NK-92 treated with Interleukin-12 subunit alpha and Interleukin-12 subunit beta, amount 100 ng/mL, for 24 hours (cell line): Measurements from ENCODE around the gene CCDC148.
"Not testable (repeated sequence)": the region's sequence is repeated elsewhere in the genome, so short reads cannot be mapped to it uniquely, and the experiment has no call there.

Source experiments
- DNase-seq: peaks from one replicate; lab custom pipeline; 2025; lab: John Stamatoyannopoulos, UW

Gene CCDC148

GRCh38 chr2:158357122-158357521 is 99.4 kb downstream of the CCDC148 start:
- no peak for DNase-seq

- DNase-seq, result not testable (repeated sequence)
These were observed 105.1 kb downstream of the CCDC148 start for GRCh38 chr2:158351466-158351816.

DNA sequence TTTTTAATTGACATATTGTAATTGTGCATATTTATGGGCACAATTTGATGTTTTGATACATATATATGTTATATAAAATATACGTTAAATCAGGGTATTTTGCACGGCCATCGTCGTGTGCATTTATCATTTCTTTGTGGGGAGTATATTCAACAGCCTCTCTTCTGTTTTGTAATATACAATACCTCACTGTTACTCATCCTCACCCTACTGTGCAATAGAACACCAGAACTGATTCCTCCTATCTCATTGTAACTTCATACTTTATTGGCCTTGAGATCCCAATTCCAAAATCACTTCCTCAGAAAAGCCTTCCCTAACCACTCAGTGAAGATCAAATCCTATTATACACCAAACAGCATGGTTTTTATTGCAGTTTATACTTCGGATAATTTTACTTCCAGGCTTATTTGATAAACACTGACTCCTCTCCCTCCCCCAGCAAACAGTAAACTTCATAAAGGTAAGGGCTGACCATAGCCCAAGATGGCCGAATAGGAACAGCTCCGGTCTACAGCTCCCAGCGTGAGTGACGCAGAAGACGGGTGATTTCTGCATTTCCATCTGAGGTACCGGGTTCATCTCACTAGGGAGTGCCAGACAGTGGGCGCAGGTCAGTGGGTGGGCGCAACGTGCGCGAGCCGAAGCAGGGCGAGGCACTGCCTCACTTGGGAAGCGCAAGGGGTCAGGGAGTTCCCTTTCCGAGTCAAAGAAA is 105.6 kb downstream of the CCDC148 start:
- DNase-seq, result not testable (repeated sequence)

GRCh38 chr2:158346032-158346431 is 110.5 kb downstream of the CCDC148 start:
- DNase-seq, result no peak

DNA sequence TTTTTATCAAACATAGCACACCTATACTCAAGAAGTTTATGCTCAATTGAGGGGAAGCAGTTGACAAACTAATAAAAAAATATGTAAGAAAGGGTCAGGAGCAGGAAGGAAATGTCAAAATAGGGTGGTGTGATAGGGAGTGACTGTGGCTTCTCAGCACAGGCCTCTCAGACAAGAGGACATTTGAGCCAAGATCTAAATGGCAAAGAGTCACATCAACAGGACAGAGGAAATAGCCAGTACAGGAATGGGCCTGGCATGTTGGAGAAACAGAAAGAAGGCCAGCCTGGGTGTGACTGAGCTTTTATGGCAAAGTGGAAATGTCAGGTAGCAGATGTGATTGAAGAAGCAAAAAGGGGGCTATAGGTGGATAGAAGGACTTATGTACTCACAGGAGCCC is 117.0 kb downstream of the CCDC148 start:
- DNase-seq, result no peak

DNA sequence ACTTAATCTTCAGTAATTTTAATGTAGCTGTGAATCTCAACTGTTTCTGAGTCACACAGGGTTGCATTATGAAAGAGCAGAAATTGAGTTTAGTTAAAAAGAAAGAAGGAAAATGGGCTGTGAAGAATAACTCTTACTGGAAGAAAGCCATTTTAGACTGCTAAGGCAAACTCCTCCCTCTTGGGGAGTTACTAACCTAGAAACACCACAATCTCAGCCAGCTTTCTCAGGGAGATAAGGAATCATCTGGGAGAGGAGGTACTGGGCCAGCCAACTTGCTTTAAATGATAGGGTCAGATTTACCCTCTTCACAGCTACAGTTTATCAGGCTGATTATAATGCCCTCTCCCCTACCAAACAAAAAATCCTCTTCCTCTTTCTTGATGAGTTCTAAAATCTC is 119.5 kb downstream of the CCDC148 start:
- DNase-seq, result no peak

DNA sequence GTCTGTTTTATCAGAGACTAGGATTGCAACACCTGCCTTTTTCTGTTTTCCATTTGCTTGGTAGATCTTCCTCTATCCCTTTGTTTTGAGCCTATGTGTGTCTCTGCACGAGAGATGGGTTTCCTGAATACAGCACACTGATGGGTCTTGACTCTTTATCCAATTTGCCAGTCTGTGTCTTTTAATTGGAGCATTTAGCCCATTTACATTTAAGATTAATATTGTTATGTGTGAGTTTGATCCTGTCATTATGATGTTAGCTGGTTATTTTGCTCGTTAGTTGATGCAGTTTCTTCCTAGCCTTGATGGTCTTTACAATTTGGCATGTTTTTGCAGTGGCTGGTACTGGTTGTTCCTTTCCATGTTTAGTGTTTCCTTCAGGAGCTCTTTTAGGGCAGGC is 124.8 kb downstream of the CCDC148 start:
- DNase-seq, result not testable (repeated sequence)

- no peak for DNase-seq
These were observed 130.7 kb downstream of the CCDC148 start for GRCh38 chr2:158325782-158326340.

GRCh38 chr2:158325031-158325781 is 131.3 kb downstream of the CCDC148 start:
- no peak for DNase-seq

- DNase-seq, result no peak
These were observed 133.2 kb downstream of the CCDC148 start for GRCh38 chr2:158323381-158323780.

DNA sequence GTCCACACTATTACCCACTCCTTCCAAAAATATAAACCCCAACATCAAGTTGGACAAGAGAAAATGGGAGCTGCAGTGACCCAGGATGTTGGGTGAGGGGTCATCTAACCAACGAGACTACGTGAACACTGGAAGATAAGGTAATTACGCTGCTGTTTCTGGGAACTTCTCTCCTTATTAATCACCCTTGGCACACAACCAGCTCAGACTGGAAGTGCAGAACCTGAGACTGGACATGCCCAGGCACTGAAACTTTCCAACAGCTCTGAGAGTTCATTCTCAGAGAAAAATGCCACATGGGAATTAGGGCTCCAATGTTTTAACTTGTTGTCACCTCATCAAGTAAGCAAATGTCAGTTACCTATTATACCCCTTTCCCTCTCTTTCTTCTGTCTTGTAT is 135.3 kb downstream of the CCDC148 start:
- DNase-seq, result no peak

DNA sequence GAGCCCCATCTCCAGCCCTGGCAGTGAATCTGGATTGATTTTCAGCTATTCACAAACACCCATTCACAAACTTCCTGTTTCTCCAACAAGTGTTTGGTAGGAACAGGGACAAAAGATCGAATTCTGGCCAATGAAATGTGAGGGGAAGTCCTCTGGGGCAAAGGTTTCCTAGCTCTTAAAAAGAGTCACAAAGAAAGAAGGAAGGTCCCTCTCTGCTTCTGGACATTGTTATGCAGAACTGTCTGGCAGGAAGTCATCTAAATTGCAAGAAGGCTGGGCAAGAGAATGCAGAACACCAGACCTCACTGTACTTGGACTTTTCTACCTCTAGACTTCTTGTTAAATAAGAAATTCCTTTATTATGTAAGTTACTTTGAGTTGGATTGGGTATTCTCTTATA is 137.3 kb downstream of the CCDC148 start:
- no peak for DNase-seq

GRCh38 chr2:158317642-158318041 is 138.9 kb downstream of the CCDC148 start:
- no peak for DNase-seq

DNA sequence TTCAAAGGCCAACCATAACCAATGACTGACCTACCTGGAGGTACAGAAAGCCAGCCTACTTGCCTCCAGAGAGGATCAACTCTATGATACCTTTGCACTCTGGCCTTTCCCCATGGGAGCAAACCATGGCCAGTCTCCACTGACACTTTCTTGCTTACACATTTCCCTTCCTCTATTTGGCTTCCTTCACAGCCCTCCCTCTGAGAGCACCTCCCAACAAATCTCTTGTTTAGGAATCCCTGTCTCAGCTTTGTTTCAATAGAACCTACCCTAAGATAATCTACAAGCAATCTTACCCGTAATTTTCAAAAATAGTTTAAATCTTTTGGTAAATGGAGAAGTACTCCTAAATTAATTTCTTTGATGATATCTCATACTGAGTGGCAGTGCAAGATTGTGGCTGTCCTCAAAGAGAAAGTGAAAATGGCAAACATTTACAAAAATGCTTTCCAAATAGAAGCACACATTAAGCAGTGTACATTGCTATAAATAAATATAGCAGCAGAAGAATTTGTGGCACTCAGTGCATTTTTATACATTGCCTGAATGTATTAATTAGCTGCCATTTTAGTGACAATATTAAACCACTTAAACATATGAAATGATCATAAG is 140.6 kb downstream of the CCDC148 start:
- DNase-seq, result no peak

- DNase-seq, result no peak
These were observed 141.6 kb downstream of the CCDC148 start for GRCh38 chr2:158315000-158315399.

DNA sequence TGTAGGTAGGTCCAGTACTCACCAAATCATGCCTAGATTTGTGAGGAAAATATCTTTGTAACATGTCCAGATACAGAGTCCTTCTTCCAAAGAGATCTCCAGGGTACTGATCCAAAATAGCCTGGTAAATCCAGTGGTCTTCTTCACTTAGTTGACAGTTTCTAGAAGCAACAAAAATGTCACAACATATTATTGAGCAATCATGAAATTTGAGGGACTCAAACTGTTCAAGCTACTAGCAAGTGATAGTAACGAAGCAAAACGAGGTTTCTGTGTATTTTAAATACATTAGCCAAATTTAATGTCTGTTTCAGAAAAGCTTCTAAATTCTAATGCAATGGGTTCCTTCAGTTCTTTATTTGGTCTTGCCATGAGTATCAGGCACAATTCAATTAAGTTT is 142.8 kb downstream of the CCDC148 start:
- DNase-seq, result no peak

DNA sequence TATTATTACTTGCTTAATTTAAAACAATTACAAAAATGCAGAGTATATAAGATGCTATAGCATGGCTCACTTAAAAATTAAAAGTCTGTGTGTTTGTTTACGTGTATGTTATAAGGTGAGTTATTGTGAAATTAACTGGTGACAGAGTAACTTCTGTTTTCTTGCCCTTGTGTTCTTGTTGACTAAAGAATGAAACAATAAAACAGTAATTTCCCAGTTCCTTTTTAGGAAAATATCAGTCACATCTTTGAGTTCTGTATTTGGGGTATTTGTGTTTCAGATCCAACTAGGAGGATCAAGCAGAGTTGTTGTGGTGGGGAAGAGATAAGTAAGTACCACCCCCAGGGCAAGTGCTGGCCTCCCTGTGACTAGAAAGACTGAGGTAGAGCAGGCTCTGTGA is 143.6 kb downstream of the CCDC148 start:
- DNase-seq, result no peak

DNA sequence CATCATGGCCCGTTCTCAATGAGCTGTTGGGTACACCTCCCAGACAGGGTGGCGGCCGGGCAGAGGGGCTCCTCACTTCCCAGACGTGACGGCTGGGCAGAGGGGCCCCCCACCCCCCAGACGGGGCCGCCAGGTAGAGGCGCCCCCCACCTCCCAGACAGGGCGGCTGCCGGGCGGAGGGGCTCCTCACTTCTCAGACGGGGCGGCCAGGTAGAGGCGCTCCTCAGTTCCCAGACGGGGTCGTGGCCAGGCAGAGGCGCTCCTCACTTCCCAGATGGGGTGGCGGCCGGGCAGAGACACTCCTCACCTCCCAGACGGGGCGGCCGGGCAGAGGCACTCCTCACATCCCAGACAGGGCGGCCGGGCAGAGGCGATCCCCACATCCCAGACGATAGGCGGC is 146.1 kb downstream of the CCDC148 start:
- not testable (repeated sequence) for DNase-seq

- DNase-seq, result no peak
These were observed 151.1 kb downstream of the CCDC148 start for GRCh38 chr2:158305501-158305900.

DNA sequence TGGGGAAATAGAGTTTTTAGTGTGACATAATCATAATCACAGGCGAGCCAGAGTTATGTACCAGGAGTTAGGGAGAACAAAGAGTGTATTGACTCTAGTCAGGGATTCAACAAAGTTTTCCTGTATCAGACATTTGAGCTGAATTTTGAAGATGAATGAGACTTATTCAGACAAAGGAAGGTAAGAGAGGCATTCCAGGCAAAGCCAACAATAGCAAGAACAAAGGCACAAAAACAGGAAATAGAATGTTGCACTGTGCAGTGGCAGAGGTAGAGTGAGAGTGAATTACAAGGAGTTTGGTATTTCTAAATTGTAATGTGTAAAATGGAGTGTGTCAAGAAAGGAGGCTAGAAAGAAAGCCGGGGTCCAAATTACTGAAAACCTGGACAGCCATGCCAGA is 156.2 kb downstream of the CCDC148 start:
- DNase-seq, result no peak

- no peak for DNase-seq
These were observed 158.9 kb downstream of the CCDC148 start for GRCh38 chr2:158297606-158298005.

- DNase-seq, result no peak
These were observed 159.4 kb downstream of the CCDC148 start for GRCh38 chr2:158297120-158297519.

DNA sequence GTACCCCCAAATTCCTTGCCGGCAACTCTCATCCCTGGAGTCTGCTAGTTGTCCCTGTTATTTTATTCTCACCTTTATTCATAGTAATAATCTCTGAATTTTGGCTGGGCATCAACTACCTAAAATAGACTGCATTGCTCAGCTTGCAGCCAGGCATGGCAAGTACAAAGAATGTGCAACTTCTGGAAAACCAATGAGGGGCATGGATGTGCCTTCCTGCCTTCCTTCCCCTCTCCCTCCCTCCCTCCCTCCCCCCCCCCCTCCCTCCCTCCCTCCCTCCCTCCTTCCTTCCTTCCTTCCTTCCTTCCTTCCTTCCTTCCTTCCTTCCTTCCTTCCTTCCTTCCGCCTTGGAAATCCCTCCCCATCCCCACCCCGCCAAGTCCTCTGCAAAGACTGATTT is 162.8 kb downstream of the CCDC148 start:
- DNase-seq, result no peak
